Activated CD8-positive, alpha-beta T cell treated with anti-CD3 and anti-CD28 coated beads, Interleukin-2, amount 10 ng/mL, durations not matched to agents 7 days and 5 days (primary cell): Measurements from ENCODE around the gene KIAA0930. TPM values are rescaled to one million over a fixed set of nuclear protein-coding genes. Genes with fewer than 3 reads are reported as not detected.
A peak's percentile ranks its signal among the peaks of the same experiment; 100 is the strongest.
"Not testable (repeated sequence)": the region's sequence is repeated elsewhere in the genome, so short reads cannot be mapped to it uniquely, and the experiment has no call there.

Source experiments
- ATAC-seq: fragments of 150-1000 bp; cut with Tn5 transposase; one replicate; pipeline ENCODE4 v1.10.0; 2021; ENCODE audit warnings: moderate library complexity
- CTCF ChIA-PET: fragments of 350-600 bp; sonication (Branson Sonifier 250); formaldehyde crosslinking; loops from one replicate; lab custom pipeline; 2021; ENCODE audit warnings: antibody characterized with exemption; lab: Charles Lee
- POLR2A ChIA-PET: fragments of 350-600 bp; sonication (Branson Sonifier 250); formaldehyde crosslinking; loops from one replicate; lab custom pipeline; 2021; ENCODE audit warnings: antibody characterized with exemption; lab: Charles Lee
- DNase-seq: peaks from one replicate; pipeline ENCODE4 v3.0.0-alpha.2; 2020
- H3K27ac Mint-ChIP-seq: one replicate; pipeline ENCODE4 v1.8.0; 2021; ENCODE audit warnings: mild to moderate bottlenecking, mixed read lengths
- H3K27me3 Mint-ChIP-seq: one replicate; pipeline ENCODE4 v1.8.0; 2021; ENCODE audit warnings: low read depth, mixed read lengths
- H3K36me3 Mint-ChIP-seq: one replicate; pipeline ENCODE4 v1.8.0; 2021; ENCODE audit warnings: low read depth, mixed read lengths
- H3K4me1 Mint-ChIP-seq: one replicate; pipeline ENCODE4 v1.8.0; 2021; ENCODE audit warnings: low read depth, mixed read lengths
- H3K4me3 Mint-ChIP-seq: one replicate; pipeline ENCODE4 v1.8.0; 2021; ENCODE audit warnings: mild to moderate bottlenecking, mixed read lengths
- H3K9me3 Mint-ChIP-seq: one replicate; pipeline ENCODE4 v1.8.0; 2022; ENCODE audit warnings: mixed read lengths; ENCODE audit not compliant: insufficient read depth
- total RNA-seq, 2 experiments: library from RNA; stranded (reverse); gene quantifications; one replicate each; pipeline ENCODE4 v1.2.3, GENCODE V29; 2021

Gene KIAA0930
- total RNA-seq: 10 to 100 TPM; 48.5 to 52.4 TPM

DNA sequence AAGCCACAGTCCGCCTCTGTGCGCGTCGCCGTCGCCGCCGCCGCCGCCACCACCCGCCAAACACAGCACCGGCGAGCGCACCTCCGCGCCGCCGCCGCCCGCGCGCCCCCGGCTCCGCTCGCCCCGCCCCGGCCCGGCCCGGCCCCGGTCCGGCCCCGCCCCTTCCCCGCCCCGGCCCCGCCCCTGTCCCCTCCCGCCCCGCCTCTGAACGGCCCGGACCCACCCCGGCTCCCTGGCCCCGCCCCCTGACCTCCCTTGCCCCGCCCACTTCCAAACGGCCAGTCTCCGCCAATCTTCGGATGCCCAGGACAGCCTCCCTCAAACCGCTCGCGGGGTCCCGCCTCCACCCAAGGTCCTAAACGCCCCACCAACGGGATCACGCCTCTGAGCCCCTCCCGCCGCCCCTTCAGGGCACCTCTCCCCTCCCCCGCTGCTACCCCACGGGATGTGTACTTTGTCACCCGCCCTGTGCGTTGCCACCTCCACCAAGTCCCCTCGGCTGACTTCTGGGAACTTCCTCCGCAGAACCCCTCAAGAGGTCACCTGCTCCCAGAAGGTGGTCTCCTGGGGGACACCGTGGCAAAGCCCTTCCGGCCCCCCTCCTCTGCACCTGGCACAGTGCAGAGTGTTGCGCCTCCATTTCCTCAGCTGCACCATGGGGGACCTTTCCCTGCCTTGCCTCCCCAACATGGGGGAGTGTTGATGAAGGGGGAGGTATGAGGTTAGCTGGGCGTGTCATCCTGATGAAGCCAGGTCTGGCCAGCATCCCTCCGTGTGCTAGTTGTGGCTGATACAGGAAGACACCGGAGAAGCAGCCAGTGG is at the start of gene KIAA0930:
TSS of gene KIAA0930 (minus strand) at position 85 of the 822 bp plus-strand sequence. CDS start 191 bp downstream, outside the sequence.
- H3K4me3 Mint-ChIP-seq: peak within 1 kb of the TSS; percentile 92

DNA sequence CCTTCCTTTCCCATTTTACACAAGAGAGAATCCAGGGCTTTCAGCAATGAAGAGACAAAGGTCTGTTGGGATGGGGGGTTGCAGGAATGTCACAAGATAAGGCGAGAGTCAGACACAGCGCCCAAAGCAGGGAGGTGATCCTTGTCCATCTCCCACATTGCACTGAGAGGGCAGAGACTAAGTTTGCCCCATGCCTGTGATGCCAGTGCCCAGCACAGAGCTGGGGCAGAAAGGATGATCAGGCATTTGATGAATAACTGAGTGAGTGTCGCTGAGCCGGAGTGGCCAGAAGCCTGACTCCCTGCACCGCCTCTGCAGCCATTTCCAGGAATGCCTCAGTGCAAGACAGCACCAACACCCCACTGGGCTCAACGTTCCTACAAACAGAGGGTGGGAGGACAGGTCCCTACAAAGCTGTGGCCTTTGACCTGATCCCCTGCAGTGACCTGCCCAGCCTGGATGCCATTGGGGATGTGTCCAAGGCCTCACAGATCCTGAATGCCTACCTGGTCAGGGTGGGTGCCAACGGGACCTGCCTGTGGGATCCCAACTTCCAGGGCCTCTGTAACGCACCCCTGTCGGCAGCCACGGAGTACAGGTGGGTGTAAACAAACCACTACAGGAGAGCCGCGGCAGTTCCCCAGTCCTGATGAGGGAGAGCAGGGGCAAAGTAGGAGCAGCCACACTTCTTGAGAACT is 46.3 kb upstream of the KIAA0930 start:
- Mint-ChIP-seq H3K27me3 (peaks cover 36% of the 10 kb centered on the region), H3K4me1 (peaks cover 2% of the 10 kb centered on the region), H3K27ac (no peak overlapping the region), H3K4me3 (no peak overlapping the region), H3K36me3 (no peaks in the 10 kb centered on the region), H3K9me3 (no peaks in the 10 kb centered on the region)
- no peak for DNase-seq
- CTCF ChIA-PET: interaction anchor here (1.2 kb wide), 1 partner anchor 111 kb away, joined by 4 read pairs; no protein-coding TSS in a partner anchor
- POLR2A ChIA-PET: no interaction called here
- no peak for ATAC-seq

More for the DNA sequence above, at the start of gene KIAA0930:
- ATAC-seq (peak; percentile 89), DNase-seq (peak; percentile 94)
- ChIA-PET POLR2A (interaction anchor here (1.1 kb wide), 1 partner anchor 78 kb away, joined by 4 read pairs; the partner anchor contains the start of gene NUP50), CTCF (no interaction called here)
- Mint-ChIP-seq H3K36me3 (peaks cover 10% of the 10 kb centered on the region), H3K9me3 (no peaks in the 10 kb centered on the region), H3K27me3 (no peaks in the 10 kb centered on the region), H3K27ac (peak within 1 kb of the TSS; percentile 90), H3K4me1 (peaks cover 61% of the 10 kb centered on the region)

DNA sequence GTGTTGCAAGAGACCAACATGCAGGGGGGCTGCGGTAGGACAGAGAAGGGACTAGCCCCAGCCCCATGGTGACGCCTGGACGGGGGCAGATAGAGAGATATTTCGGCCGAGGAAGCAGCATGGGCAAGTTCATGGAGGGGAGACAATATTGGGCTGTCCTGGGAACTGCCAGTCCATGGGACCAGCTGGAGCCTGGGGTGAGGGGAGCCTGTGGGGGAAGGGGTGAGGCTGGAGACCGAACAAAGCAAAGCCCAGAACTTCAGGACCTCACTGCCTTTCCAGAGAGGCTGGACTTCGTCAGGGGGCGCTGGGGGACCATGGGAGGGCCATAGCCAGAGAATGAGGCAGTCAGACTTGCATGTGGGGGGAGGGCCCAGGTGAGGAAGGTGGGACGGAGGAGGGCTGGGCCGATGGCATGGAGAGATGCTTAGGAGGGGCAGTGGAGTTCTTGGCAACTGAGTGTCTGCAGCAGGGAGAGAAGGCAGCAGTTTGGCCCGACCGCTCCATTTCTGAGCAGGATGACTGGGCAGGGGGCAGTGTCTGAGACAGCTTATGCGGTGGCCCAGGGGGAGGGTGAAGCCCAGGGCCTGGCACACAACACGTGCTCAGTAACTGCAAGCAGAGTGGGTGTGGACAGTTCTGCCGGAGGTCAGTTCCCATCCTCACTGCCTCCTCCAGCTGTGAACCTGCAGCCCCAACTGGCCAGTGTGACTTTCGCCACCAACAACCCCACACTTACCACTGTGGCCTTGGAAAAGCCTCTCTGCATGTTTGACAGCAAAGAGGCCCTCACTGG is 44.8 kb upstream of the KIAA0930 start:
- Mint-ChIP-seq H3K4me3 (no peak overlapping the region), H3K4me1 (peaks cover 9% of the 10 kb centered on the region), H3K9me3 (no peaks in the 10 kb centered on the region), H3K27me3 (peaks cover 38% of the 10 kb centered on the region), H3K36me3 (no peaks in the 10 kb centered on the region), H3K27ac (no peak overlapping the region)
- CTCF ChIA-PET: interaction anchor here (1.2 kb wide), 1 partner anchor 112 kb away, joined by 4 read pairs; no protein-coding TSS in a partner anchor
- ATAC-seq (no peak), DNase-seq (no peak)
- POLR2A ChIA-PET: no interaction called here

DNA sequence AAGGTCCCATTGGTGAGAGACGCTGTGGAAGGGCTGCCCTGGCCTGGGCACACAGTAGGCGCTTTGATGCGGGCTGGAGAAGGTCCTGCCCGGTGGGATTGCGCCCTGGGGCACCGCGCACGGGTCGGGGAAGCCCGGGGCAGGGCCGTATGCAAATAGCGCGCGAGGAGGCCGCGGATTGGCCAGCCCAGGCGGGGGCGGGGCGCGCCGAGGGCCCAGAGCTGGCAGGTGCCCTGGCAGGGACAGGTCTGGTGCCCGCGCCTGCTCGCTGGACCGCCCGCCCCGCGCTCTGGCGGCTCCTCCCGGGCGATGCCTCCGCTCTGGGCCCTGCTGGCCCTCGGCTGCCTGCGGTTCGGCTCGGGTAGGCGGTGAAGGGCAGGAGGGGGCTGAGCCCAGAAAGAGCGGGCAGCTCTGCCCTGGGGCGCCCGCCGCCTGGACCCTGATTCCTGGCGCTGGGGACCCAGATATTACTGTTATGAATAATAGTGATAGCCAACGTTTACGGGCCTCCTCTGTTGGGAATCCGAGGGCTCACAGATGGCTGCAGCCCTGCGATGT is 44.1 kb upstream of the KIAA0930 start, which contains the start of gene UPK3A:
TSS of gene UPK3A (plus strand) at position 245 of the 558 bp plus-strand sequence. CDS start at position 310, 65 bp downstream.
- Mint-ChIP-seq H3K9me3 (no peaks in the 10 kb centered on the region), H3K27ac (no peak within 1 kb of the TSS), H3K4me1 (peaks cover 15% of the 10 kb centered on the region), H3K27me3 (peaks cover 38% of the 10 kb centered on the region), H3K36me3 (no peaks in the 10 kb centered on the region), H3K4me3 (no peak within 1 kb of the TSS)
- DNase-seq: peak; percentile 36
- ChIA-PET POLR2A (no interaction called here), CTCF (no interaction called here)
- peak; percentile 89 for ATAC-seq

GRCh38 chr22:45281010-45281409 is 40.3 kb upstream of the KIAA0930 start:
- H3K27ac Mint-ChIP-seq: no peak overlapping the region
- ChIA-PET POLR2A (no interaction called here), CTCF (no interaction called here)

GRCh38 chr22:45280587-45280980 is 39.9 kb upstream of the KIAA0930 start:
- DNase-seq (no peak), ATAC-seq (no peak)
- H3K27me3 Mint-ChIP-seq: peaks cover 27% of the 10 kb centered on the region
- ChIA-PET POLR2A (no interaction called here), CTCF (no interaction called here)
- H3K4me3 Mint-ChIP-seq: no peak overlapping the region
- H3K4me1 Mint-ChIP-seq: peaks cover 15% of the 10 kb centered on the region
- no peaks in the 10 kb centered on the region for H3K36me3 Mint-ChIP-seq
- no peak overlapping the region for H3K27ac Mint-ChIP-seq
- no peaks in the 10 kb centered on the region for H3K9me3 Mint-ChIP-seq

More at GRCh38 chr22:45281010-45281409, 40.3 kb upstream of the KIAA0930 start:
- Mint-ChIP-seq H3K9me3 (no peaks in the 10 kb centered on the region), H3K4me3 (no peak overlapping the region), H3K4me1 (peaks cover 15% of the 10 kb centered on the region), H3K27me3 (peaks cover 31% of the 10 kb centered on the region), H3K36me3 (no peaks in the 10 kb centered on the region)
- no peak for ATAC-seq
- DNase-seq: no peak

DNA sequence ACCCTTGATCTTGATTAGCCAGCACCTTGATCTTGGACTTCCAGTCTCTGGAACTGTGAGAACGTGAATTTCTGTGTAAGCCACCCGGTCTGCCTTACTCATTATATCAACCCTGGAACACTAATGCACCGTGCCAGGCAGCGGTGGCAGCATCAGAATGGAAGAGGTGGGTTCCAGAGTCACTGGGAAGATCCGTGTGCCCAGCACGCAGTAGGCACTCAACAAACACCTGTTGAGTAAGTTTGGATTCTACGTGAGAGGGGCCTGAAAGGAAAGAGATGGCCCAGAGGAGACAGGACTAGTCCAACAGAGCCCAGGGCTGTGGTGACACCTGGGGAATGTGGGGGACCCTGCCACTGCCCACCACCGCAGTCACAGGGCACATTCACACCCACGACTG is 37.4 kb upstream of the KIAA0930 start:
- ChIA-PET POLR2A (no interaction called here), CTCF (no interaction called here)
- Mint-ChIP-seq H3K27ac (no peak overlapping the region), H3K9me3 (no peaks in the 10 kb centered on the region), H3K36me3 (no peaks in the 10 kb centered on the region), H3K4me3 (no peak overlapping the region), H3K4me1 (peaks cover 12% of the 10 kb centered on the region), H3K27me3 (peaks cover 8% of the 10 kb centered on the region)
- DNase-seq (no peak), ATAC-seq (no peak)

DNA sequence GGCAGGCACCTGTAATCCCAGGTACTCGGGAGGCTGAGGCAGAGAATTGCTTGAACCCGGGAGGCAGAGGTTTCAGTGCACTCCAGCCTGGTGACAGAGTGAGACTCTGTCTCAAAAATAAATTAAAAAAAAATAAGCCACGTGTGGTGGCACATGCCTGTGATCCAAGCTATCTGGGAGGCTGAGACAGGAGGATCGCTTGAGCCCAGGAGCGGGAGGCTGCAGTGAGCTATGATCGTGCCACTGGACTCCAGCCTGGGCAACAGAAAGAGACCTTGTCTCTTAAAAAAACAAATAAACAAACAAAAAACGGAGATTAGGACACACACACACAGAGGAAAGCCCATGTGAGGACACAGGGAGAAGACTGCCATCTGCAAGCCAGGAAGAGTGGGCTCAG is 37.0 kb upstream of the KIAA0930 start:
- H3K4me3 Mint-ChIP-seq, CTCF ChIA-PET, H3K27ac Mint-ChIP-seq, H3K36me3 Mint-ChIP-seq, H3K9me3 Mint-ChIP-seq, H3K27me3 Mint-ChIP-seq, ATAC-seq, DNase-seq, POLR2A ChIA-PET: not testable (repeated sequence)
- peaks cover 12% of the 10 kb centered on the region for H3K4me1 Mint-ChIP-seq

- peaks cover 12% of the 10 kb centered on the region for H3K4me1 Mint-ChIP-seq
- no peak for DNase-seq
- ChIA-PET CTCF (interaction anchor here (1.4 kb wide), 1 partner anchor 278 kb away, joined by 3 read pairs; no protein-coding TSS in a partner anchor), POLR2A (no interaction called here)
- no peak overlapping the region for H3K4me3 Mint-ChIP-seq
- no peaks in the 10 kb centered on the region for H3K9me3 Mint-ChIP-seq
- no peaks in the 10 kb centered on the region for H3K36me3 Mint-ChIP-seq
- no peak overlapping the region for H3K27ac Mint-ChIP-seq
- ATAC-seq: no peak
- H3K27me3 Mint-ChIP-seq: peaks cover under 1% of the 10 kb centered on the region
Measured at GRCh38 chr22:45276507-45277105, 35.9 kb upstream of the KIAA0930 start.

GRCh38 chr22:45273452-45274075 is 32.9 kb upstream of the KIAA0930 start:
- ChIA-PET CTCF (no interaction called here), POLR2A (no interaction called here)
- Mint-ChIP-seq H3K27me3 (peaks cover 14% of the 10 kb centered on the region), H3K36me3 (no peaks in the 10 kb centered on the region), H3K27ac (no peak overlapping the region), H3K9me3 (no peaks in the 10 kb centered on the region), H3K4me3 (no peak overlapping the region), H3K4me1 (peaks cover 12% of the 10 kb centered on the region)
- ATAC-seq (no peak), DNase-seq (no peak)
